Kidney epithelial cell (primary cell): ENCODE measurements around the gene CYP2S1. TPM values are rescaled to one million over a fixed set of nuclear protein-coding genes. Genes with fewer than 3 reads are reported as not detected.

Experiments
- DNase-seq: peaks from one replicate; pipeline ENCODE4 v3.0.0-alpha.2; 2010; ENCODE audit warnings: low read depth
- H3K27me3 ChIP-seq: 2 replicates; pipeline ENCODE4 v1.6.0; 2011; ENCODE audit warnings: low read length; ENCODE audit not compliant: control insufficient read depth, insufficient read depth
- H3K36me3 ChIP-seq: 2 replicates; pipeline ENCODE4 v1.5.1; 2011; ENCODE audit warnings: low read length; ENCODE audit not compliant: control insufficient read depth, insufficient read depth
- H3K4me3 ChIP-seq: 2 replicates; pipeline ENCODE4 v1.5.1; 2011; ENCODE audit warnings: low read depth, mild to moderate bottlenecking, control low read depth, low read length
- CTCF ChIP-seq: IDR thresholded peaks from 2 replicates; pipeline ENCODE4 v1.5.1; 2011; ENCODE audit warnings: mild to moderate bottlenecking, moderate library complexity, low read length, control low read depth, inconsistent platforms; ENCODE audit not compliant: insufficient read depth, poor library complexity, severe bottlenecking
- total RNA-seq: library from RNA; depleted of rRNA; stranded (reverse); fragments of >200 nt; gene quantifications from 2 replicates; pipeline ENCODE4 v1.2.3, GENCODE V29; 2015

CYP2S1 gene
- total RNA-seq, 1 donor from 2014 or later, result 4.9 TPM

DNA sequence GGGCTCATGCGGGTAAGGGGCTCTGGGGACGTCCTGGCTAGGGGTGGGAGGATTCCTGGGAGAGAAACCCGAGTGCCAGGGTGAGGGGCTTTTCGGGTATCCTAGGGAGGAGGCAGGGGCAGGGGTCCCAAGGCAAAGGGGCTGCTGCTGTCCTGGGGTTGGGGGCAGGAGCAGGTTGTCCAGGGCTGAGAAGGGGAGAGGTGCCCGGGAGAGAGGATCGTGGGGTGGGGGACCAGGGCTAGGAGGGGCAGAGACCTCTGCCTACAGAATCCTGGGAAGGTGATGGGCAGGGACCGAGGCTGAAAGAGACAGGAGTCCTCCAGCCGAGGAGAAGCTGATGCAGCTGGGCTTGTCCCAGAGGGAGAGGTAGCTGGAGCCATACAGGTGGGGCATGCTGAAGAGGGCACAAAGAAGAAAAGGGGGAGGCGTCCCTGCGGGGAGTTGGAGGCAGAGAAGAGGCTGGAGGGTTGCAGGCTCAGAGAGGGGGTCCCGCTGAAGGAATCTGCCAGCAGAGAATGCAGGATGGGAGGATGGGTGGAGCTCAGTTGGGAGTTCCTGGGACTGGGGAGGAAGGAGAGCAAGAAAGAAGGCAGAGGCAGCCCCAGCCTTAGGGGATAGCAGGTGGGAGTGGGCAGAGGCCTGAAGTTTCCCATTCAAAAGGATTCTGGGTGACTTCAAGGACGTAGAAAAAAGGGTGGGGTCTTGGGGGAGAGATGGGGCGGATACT lies 574 bp downstream of the CYP2S1 start:
- no peaks in the 10 kb centered on the region for H3K36me3 ChIP-seq
- H3K27me3 ChIP-seq, result no peaks in the 10 kb centered on the region
- no peak for TF ChIP-seq CTCF
- no peak for DNase-seq
- peak overlapping the region; percentile 38 for H3K4me3 ChIP-seq

DNA sequence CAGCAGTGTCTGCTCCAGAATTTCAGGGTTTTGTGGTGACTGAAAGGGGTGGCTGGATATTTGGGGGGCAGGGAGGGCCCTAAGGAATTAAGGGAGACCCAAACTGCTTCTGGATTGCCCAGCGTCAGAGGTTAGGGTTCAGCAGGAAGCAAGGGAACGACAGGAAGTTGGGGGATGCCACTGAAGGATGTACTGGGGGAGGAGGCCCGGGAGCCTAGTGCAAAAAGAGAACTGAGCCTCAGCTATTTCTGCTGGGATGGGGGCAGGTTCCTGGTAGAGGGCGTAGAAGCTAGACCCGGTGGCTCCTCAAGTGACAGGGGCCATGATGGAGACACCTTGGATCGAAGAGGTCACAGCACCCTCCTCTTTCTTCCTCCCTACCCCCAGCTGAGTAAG lies 1.1 kb downstream of the CYP2S1 start:
- no peaks in the 10 kb centered on the region for H3K36me3 ChIP-seq
- H3K4me3 ChIP-seq, result no peak overlapping the region
- no peak for TF ChIP-seq CTCF
- H3K27me3 ChIP-seq, result no peaks in the 10 kb centered on the region
- DNase-seq, result no peak

- Histone ChIP-seq H3K27me3 (no peaks in the 10 kb centered on the region), H3K4me3 (no peak overlapping the region), H3K36me3 (no peaks in the 10 kb centered on the region)
- TF ChIP-seq CTCF, result no peak
- DNase-seq, result no peak
These were observed 2.9 kb downstream of the CYP2S1 start for GRCh38 chr19:41195675-41196497.

DNA sequence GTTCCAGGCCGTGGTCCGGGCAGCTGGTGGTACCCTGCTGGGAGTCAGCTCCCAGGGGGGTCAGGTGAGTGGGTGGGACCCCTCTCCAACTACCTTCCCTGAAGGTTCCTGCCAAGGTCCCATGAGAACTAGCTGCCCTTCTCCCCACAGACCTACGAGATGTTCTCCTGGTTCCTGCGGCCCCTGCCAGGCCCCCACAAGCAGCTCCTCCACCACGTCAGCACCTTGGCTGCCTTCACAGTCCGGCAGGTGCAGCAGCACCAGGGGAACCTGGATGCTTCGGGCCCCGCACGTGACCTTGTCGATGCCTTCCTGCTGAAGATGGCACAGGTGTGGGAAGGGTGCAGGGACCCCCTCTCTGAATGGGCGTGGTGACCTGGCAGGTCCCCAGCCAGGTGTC lies 5.5 kb downstream of the CYP2S1 start:
- Histone ChIP-seq H3K27me3 (no peaks in the 10 kb centered on the region), H3K4me3 (no peak overlapping the region), H3K36me3 (no peaks in the 10 kb centered on the region)
- no peak for DNase-seq
- TF ChIP-seq CTCF, result no peak

GRCh38 chr19:41203371-41203770 lies 10.4 kb downstream of the CYP2S1 start:
- no peak for TF ChIP-seq CTCF
- no peaks in the 10 kb centered on the region for H3K27me3 ChIP-seq
- no peaks in the 10 kb centered on the region for H3K36me3 ChIP-seq
- no peak for DNase-seq
- H3K4me3 ChIP-seq, result no peak overlapping the region
